ENCODE data around the gene RGS6. TPM values are rescaled to one million over a fixed set of nuclear protein-coding genes. Genes with fewer than 3 reads are reported as not detected.

RGS6 gene
- polyA plus RNA-seq, 3 donors, result not detected

- H4K20me1 ChIP-seq (ENCODE audit: insufficient read depth, low read length), result no peaks in the 10 kb centered on the region
- Mint-ChIP-seq H3K36me3 (no peaks in the 10 kb centered on the region), H3K9me3 (peaks cover 0 to 4% (median 1%) of the 10 kb centered on the region in 7 donors), H3K27ac (no peak overlapping the region), H3K4me1 (no peaks in the 10 kb centered on the region), H3K27me3 (ENCODE audit: low read depth in 3 of 3) (peaks cover 6% of the 10 kb centered on the region in 3 donors), H3K4me3 (no peak overlapping the region)
- intact Hi-C loops (cut with micrococcal nuclease), result no loop called here
- no peaks in the 10 kb centered on the region for H3K36me3 ChIP-seq (replicated peaks in 1 of 2; ENCODE audit: control insufficient read depth in 1 of 2, insufficient read depth in 2 of 2, low read length in 2 of 2)
- no peak overlapping the region for H3K27ac ChIP-seq (ENCODE audit: low read depth in 1 of 2, low read length in 2 of 2)
- H3K4me2 ChIP-seq (replicated peaks; ENCODE audit: extremely low read depth, low read length, poor library complexity, severe bottlenecking), result no peak overlapping the region
- no peaks in the 10 kb centered on the region for H3K27me3 ChIP-seq (ENCODE audit: control insufficient read depth in 2 of 2, insufficient read depth in 2 of 2, low read length in 2 of 2)
- no peak overlapping the region for H3K9ac ChIP-seq (ENCODE audit: insufficient read depth, low read length, poor library complexity, severe bottlenecking)
- no peak for TF ChIP-seq CTCF (IDR thresholded peaks at IDR 0.05)
- H3K9me3 ChIP-seq (replicated peaks in 1 of 2; ENCODE audit: control insufficient read depth in 1 of 2, insufficient read depth in 1 of 2, low read length in 2 of 2), result no peaks in the 10 kb centered on the region
- DNase-seq, result no peak
- no peaks in the 10 kb centered on the region for H3K4me1 ChIP-seq (ENCODE audit: control insufficient read depth in 1 of 2, insufficient read depth in 2 of 2, low read length in 2 of 2)
- WGBS (ENCODE audit: insufficient coverage), result no CpG with 5 or more reads among the region's 1 CpG
- H3K79me2 ChIP-seq (ENCODE audit: insufficient read depth, low read length), result no peaks in the 10 kb centered on the region
- H2AFZ ChIP-seq (ENCODE audit: insufficient read depth, low read depth, low read length, poor library complexity, severe bottlenecking), result no peak overlapping the region
- no peak overlapping the region for H3K4me3 ChIP-seq (replicated peaks in 1 of 3; ENCODE audit: low read depth in 2 of 3, low read length in 3 of 3)
These were observed 35.5 kb downstream of the RGS6 start for GRCh38 chr14:71967704-71968103.

- no peaks in the 10 kb centered on the region for H3K4me1 Mint-ChIP-seq
- no peak overlapping the region for H3K27ac Mint-ChIP-seq
- H3K4me3 ChIP-seq (replicated peaks in 1 of 3; ENCODE audit: low read depth in 2 of 3, low read length in 3 of 3), result no peak overlapping the region
- no peak for DNase-seq
- H3K27me3 ChIP-seq (ENCODE audit: control insufficient read depth in 2 of 2, insufficient read depth in 2 of 2, low read length in 2 of 2), result no peaks in the 10 kb centered on the region
- H3K9me3 Mint-ChIP-seq, result peaks cover 0 to 4% (median 1%) of the 10 kb centered on the region in 7 donors
- no peaks in the 10 kb centered on the region for H3K9me3 ChIP-seq (replicated peaks in 1 of 2; ENCODE audit: control insufficient read depth in 1 of 2, insufficient read depth in 1 of 2, low read length in 2 of 2)
- no peak overlapping the region for H3K4me3 Mint-ChIP-seq
- no peak overlapping the region for H3K4me2 ChIP-seq (replicated peaks; ENCODE audit: extremely low read depth, low read length, poor library complexity, severe bottlenecking)
- H3K79me2 ChIP-seq (ENCODE audit: insufficient read depth, low read length), result no peaks in the 10 kb centered on the region
- TF ChIP-seq CTCF (IDR thresholded peaks at IDR 0.05), result no peak
- H3K27me3 Mint-ChIP-seq (ENCODE audit: low read depth in 3 of 3), result peaks cover 2 to 4% (median 2%) of the 10 kb centered on the region in 3 donors
- H3K36me3 ChIP-seq (replicated peaks in 1 of 2; ENCODE audit: control insufficient read depth in 1 of 2, insufficient read depth in 2 of 2, low read length in 2 of 2), result no peaks in the 10 kb centered on the region
- 100% methylated on average over 3 of the region's 3 CpGs for WGBS (ENCODE audit: insufficient coverage)
- H3K4me1 ChIP-seq (ENCODE audit: control insufficient read depth in 1 of 2, insufficient read depth in 2 of 2, low read length in 2 of 2), result no peaks in the 10 kb centered on the region
- no peak overlapping the region for H3K9ac ChIP-seq (ENCODE audit: insufficient read depth, low read length, poor library complexity, severe bottlenecking)
- H3K27ac ChIP-seq (ENCODE audit: low read depth in 1 of 2, low read length in 2 of 2), result no peak overlapping the region
- H2AFZ ChIP-seq (ENCODE audit: insufficient read depth, low read depth, low read length, poor library complexity, severe bottlenecking), result no peak overlapping the region
- H3K36me3 Mint-ChIP-seq, result no peaks in the 10 kb centered on the region
- intact Hi-C loops (cut with micrococcal nuclease), result no loop called here
- no peaks in the 10 kb centered on the region for H4K20me1 ChIP-seq (ENCODE audit: insufficient read depth, low read length)
These were observed 38.0 kb downstream of the RGS6 start for GRCh38 chr14:71970272-71970671.
